Measurements from ENCODE around the gene FHOD3.

DNA sequence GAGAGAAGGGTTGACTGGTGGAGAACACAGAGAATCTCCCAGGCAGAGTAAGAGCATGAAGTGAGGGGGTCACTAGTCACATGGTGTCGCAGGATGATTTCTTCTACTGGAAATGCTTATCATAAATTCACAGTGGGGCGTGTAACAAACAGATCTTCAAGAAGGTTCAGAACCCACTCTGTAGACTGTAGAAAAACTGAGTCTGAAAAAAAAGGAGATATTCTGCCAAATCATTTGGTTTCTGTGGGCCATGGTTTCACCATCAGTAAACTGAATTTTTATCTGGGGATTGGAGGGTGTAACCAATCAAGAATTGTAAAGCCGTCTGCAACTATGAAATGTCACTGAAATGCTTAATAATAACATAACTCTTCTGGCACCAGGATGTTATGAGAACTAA is 516.3 kb downstream of the FHOD3 start:
- TF ChIP-seq, protein P1, sequence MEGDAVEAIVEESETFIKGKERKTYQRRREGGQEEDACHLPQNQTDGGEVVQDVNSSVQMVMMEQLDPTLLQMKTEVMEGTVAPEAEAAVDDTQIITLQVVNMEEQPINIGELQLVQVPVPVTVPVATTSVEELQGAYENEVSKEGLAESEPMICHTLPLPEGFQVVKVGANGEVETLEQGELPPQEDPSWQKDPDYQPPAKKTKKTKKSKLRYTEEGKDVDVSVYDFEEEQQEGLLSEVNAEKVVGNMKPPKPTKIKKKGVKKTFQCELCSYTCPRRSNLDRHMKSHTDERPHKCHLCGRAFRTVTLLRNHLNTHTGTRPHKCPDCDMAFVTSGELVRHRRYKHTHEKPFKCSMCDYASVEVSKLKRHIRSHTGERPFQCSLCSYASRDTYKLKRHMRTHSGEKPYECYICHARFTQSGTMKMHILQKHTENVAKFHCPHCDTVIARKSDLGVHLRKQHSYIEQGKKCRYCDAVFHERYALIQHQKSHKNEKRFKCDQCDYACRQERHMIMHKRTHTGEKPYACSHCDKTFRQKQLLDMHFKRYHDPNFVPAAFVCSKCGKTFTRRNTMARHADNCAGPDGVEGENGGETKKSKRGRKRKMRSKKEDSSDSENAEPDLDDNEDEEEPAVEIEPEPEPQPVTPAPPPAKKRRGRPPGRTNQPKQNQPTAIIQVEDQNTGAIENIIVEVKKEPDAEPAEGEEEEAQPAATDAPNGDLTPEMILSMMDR (CRISPR knock-in tag; IDR thresholded peaks at IDR 0.05) = no peak
- TF ChIP-seq NFIC (IDR thresholded peaks at IDR 0.05; ENCODE audit: low read length) = no peak
- no peak for TF ChIP-seq ZNF607 (CRISPR knock-in tag; IDR thresholded peaks at IDR 0.05; ENCODE audit: borderline replicate concordance)

Data from HepG2 (cell line).